ENCODE measurements around the gene GNS. TPM values are rescaled to one million over a fixed set of nuclear protein-coding genes. Genes with fewer than 3 reads are reported as not detected.

The GNS gene
- total and polyA plus RNA-seq, 2 of the 13 experiments (the other 11 are each of a cell fraction or from before 2014, with no cell fraction given): 49.8 to 51.0 TPM

DNA sequence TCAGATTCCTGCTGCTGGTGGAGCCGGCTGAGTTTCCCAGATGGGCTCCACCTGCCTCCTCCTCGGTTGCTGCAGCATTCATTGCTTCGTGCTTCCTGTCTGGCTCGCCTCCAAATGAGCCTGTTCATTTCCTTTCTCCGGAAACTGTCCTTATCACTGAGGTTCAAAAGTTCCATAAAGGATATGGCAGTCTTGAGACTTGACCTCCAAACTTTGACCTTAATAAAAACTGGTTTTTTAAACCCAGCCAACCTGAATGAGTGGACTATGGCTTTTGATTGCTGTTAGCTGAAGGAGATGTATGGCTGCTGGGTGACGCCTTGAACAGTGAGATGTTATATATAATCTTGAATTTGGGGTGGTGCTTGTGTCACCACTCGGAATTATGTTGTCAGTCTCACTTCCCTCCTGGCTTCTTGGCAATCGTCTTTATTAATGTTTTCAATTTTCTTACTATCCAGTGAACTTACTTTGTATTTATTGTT is 86.2 kb downstream of the GNS start (continued):
- TF ChIP-seq TFDP1 (CRISPR knock-in tag; IDR thresholded peaks at IDR 0.05; ENCODE audit: borderline replicate concordance) (peak; percentile 64; the same call in 1 of the 2 replicates), BRF2 (CRISPR knock-in tag; IDR thresholded peaks at IDR 0.05) (no peak), BRD4 (CRISPR knock-in tag; IDR thresholded peaks at IDR 0.05) (no peak), MAFG (CRISPR knock-in tag; IDR thresholded peaks at IDR 0.05) (no peak), ZNF776 (CRISPR knock-in tag; IDR thresholded peaks at IDR 0.05) (no peak), TCF7L2 (IDR thresholded peaks at IDR 0.05; ENCODE audit: low read depth, low read length) (no peak), ZNF230 (CRISPR knock-in tag; IDR thresholded peaks at IDR 0.05) (no peak), HNF1B (CRISPR knock-in tag; IDR thresholded peaks at IDR 0.05) (0 out of 2 replicates have a peak, but pooled peaks have one; percentile 28), PRMT3 (CRISPR knock-in tag; IDR thresholded peaks at IDR 0.05; ENCODE audit: borderline replicate concordance, low read depth) (no peak), ZBTB43 (CRISPR knock-in tag; conservative IDR thresholded peaks at IDR 0.05) (no peak), THAP7 (CRISPR knock-in tag; IDR thresholded peaks at IDR 0.05) (no peak), EP300 (IDR thresholded peaks at IDR 0.05; ENCODE audit: low read depth in 2 of 2, low read length in 2 of 2) (peak in 1 of 2 experiments; percentile 49; a peak in 2 of 4 replicates), EP300 (CRISPR knock-in tag; IDR thresholded peaks at IDR 0.05; ENCODE audit: borderline replicate concordance) (peak; percentile 51; the same call in 1 of the 2 replicates), DMAP1 (CRISPR knock-in tag; IDR thresholded peaks at IDR 0.05) (peak; percentile 28; the same call in 1 of the 2 replicates), TERF1 (CRISPR knock-in tag; IDR thresholded peaks at IDR 0.05) (no peak)
- TF ChIP-seq, protein P1, sequence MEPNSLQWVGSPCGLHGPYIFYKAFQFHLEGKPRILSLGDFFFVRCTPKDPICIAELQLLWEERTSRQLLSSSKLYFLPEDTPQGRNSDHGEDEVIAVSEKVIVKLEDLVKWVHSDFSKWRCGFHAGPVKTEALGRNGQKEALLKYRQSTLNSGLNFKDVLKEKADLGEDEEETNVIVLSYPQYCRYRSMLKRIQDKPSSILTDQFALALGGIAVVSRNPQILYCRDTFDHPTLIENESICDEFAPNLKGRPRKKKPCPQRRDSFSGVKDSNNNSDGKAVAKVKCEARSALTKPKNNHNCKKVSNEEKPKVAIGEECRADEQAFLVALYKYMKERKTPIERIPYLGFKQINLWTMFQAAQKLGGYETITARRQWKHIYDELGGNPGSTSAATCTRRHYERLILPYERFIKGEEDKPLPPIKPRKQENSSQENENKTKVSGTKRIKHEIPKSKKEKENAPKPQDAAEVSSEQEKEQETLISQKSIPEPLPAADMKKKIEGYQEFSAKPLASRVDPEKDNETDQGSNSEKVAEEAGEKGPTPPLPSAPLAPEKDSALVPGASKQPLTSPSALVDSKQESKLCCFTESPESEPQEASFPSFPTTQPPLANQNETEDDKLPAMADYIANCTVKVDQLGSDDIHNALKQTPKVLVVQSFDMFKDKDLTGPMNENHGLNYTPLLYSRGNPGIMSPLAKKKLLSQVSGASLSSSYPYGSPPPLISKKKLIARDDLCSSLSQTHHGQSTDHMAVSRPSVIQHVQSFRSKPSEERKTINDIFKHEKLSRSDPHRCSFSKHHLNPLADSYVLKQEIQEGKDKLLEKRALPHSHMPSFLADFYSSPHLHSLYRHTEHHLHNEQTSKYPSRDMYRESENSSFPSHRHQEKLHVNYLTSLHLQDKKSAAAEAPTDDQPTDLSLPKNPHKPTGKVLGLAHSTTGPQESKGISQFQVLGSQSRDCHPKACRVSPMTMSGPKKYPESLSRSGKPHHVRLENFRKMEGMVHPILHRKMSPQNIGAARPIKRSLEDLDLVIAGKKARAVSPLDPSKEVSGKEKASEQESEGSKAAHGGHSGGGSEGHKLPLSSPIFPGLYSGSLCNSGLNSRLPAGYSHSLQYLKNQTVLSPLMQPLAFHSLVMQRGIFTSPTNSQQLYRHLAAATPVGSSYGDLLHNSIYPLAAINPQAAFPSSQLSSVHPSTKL (CRISPR knock-in tag; IDR thresholded peaks at IDR 0.05): peak; percentile 85

Measured in HepG2 (cell line).